ENCODE measurements around the gene TMEM212. TPM values are rescaled to one million over a fixed set of nuclear protein-coding genes. Genes with fewer than 3 reads are reported as not detected.
"Not testable (repeated sequence)": the region's sequence is repeated elsewhere in the genome, so short reads cannot be mapped to it uniquely, and the experiment has no call there.

Gene TMEM212
- total RNA-seq, 1 experiment from 2014 or later = 0.05 TPM

DNA sequence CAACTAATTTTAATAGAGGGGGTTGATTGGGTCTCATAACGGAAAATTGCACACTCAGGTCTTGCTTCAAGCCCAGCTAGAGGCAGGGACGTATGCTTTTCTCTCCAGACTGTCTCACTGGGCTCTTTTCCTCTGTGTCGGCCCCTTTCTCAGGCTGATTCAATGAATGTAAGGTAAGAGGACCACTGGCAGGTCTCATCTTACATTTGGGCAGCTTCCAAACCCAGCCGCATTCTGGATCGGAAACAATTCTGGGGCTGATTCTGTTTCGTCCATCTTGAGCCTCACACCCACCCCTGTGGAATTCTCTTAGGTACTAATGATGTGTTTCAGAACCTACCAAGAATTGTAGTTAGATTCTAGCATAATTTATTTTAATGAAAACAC lies 40.7 kb downstream of the TMEM212 start:
- no peak for DNase-seq (ENCODE audit: low spot score)

GRCh38 chr3:171888466-171888865 lies 45.3 kb downstream of the TMEM212 start:
- no peak for DNase-seq (ENCODE audit: low spot score)

DNA sequence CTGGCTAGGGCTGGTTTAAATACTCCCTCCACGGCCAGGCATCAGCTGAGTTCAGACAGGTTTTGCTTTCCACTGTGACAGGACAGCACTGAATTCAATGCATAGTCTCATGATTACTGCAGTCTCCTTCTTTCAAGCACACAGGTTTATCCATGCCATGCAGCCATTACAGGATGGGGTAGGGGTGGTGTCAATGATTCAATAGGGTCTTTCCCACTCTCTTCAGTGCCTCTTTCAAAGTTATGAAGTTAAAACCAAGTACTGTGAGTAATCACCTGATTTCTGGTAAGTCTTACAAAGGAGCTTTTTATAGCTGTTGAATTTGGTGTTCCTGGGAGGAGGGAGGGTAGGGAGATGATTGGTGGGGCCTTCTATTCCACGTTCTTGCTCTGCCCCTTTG lies 47.2 kb downstream of the TMEM212 start:
- DNase-seq (ENCODE audit: low spot score) = no peak

DNA sequence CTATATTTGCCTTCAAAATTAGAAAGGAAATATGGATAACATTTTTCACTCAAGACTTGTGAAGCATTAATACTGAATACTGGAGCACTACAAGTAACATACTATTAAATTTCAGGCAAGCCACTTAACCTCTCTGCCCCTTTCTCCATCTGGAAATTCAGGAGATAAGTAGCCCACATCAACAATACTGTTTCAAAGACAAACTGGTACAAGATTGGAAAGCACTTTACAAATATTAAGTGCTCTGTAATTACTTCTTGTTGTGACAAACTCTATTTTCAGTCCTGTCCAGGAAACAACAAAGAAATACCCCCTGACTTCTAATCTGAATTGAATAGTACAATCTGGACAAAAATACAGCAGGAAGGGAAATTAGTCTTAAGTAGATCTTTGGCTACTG lies 49.3 kb downstream of the TMEM212 start:
- DNase-seq (ENCODE audit: low spot score) = no peak

- DNase-seq (ENCODE audit: low spot score) = no peak
Measured at GRCh38 chr3:171895291-171895690, 52.1 kb downstream of the TMEM212 start.

GRCh38 chr3:171895900-171896299 lies 52.8 kb downstream of the TMEM212 start:
- DNase-seq (ENCODE audit: low spot score) = no peak

GRCh38 chr3:171896316-171896715 lies 53.2 kb downstream of the TMEM212 start:
- DNase-seq (ENCODE audit: low spot score) = no peak

DNA sequence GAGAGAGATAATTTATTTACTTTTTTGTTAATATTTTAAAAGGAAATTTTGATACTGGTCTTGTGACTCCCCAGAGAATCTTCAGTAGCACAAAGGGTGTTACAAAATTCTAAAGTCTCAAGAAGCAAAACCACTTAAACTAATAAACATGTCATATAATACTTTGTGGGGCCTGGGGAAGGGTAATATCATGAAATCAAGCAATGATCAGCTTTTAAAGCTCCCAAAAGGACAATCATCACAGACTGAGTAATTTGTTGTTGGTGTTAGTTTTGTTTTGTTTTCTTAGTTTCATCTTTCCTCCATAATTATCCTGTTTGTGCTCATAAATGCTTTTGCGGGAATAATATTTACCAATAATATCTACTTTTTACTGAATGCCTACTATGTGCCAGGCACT lies 55.0 kb downstream of the TMEM212 start:
- DNase-seq (ENCODE audit: low spot score) = no peak

DNA sequence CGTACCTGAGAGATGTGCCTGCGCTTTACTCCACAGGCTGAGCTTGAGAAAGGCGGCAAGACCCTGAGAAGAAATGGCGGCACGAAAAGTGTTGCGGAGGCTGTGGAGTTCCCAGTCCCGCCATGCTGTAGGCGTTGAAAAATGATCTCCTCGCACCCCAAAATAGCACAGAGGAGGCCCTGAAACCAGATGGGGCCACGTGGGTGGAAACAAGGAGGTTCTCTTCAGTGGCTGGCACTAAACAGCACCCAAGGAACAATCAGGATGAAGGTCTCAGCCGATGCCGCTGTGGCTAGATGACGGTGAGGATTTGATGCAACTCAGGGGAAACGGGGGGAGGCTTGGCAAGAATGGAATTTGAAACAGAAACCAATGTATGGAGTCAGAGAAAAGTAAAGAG lies 57.3 kb downstream of the TMEM212 start:
- DNase-seq (ENCODE audit: low spot score) = no peak

DNA sequence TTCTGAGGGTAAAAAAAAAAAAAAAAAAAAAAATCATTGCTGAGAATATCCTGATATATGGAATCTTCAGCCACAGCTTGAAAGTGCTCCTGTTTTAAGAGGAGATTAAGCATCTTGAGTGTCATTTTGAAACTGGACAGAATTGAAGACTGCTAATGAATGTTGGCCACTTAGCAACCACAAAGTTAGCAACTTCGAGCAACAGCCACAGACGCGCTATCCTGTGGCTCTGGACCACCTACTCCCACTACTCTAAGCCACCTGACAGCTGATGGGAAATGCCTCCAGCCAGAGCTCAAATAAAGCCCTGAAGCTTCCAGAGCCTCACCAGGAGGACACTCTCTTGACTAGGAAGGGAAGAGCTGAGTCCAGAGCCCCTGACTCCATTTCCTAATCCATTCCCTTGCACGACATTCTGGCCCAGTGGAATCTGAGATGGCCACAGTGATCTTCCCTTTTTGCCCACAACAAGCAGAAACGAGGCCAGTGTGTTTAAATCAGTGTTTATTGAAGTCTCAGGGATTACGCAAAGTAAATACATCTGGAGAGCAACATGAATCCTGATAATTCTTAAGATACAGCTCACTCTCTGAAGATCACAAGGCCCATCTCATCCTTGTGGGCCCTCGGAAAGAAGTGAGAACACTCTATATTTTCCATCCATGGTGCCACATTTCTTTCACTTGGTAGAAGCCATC lies 58.6 kb downstream of the TMEM212 start:
- DNase-seq (ENCODE audit: low spot score) = no peak

DNA sequence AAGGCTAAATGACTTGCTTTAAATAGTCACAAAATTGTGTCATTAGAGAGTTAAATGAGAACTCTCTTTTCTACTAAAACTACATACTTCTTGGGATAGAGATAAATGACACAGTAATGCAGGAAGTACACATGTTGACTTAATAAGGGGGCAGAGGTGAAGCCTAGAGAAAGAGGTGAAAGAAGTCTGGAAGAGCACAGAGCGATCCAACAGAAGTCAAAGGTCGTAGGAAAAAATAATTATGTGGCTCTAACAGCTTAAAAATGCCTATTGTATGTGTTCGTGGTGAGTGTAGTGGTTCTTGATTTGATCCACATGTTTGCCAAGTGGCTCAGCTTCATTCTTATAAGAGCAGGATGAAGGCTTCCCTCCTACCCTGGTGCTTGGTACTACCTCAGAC lies 61.7 kb downstream of the TMEM212 start:
- peak; percentile 18 for DNase-seq (ENCODE audit: low spot score)

DNA sequence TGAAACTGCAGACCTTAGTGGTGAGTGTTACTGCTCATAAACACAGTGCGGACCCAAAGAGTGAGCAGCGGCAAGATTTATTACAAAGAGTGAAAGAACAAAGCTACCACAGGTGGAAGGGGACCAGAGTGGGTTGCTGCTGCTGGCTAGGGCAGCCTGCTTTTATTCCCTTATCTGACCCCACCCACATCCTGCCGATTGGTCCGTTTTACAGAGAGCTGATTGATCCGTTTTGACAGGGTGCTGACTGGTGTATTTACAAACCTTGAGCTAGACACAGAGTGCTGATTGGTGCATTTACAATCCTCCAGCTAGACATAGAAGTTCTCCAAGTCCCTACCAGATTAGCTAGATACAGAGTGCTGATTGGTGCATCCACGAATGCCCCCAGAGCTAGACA lies 63.4 kb downstream of the TMEM212 start:
- not testable (repeated sequence) for DNase-seq (ENCODE audit: low spot score)

DNA sequence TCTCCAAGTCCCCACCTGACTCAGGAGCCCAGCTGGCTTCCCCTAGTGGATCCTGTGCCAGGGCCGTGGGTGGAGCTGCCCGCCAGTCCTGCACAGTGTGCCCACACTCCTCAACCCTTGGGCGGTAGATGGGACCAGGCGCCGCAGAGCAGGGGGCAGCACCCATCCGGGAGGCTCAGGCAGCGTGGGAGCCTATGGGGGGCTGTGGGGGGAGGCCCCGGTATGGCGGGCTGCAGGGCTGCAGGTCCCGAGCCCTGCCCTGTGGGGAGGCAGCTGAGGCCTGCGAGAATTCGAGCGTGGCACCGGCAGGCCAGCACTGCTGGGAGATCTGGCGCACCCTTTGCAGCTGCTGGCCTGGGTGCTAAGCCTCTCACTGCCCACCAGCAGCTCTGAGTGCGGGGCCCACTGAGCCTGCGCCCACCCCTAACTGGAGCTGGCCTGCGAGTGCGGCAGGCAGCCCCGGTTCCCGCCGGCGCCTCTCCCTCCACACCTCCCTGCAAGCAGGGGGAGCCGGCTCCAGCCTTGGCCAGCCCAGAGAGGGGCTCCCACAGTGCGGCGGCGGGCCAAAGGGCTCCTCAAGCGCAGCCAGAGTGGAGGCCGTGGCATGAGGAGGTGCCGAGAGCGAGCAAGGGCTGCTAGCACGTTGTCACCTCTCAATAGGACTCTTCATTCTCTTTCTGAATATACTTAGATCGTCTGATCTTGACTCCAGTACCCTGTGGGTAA lies 64.0 kb downstream of the TMEM212 start:
- DNase-seq (ENCODE audit: low spot score) = no peak

DNA sequence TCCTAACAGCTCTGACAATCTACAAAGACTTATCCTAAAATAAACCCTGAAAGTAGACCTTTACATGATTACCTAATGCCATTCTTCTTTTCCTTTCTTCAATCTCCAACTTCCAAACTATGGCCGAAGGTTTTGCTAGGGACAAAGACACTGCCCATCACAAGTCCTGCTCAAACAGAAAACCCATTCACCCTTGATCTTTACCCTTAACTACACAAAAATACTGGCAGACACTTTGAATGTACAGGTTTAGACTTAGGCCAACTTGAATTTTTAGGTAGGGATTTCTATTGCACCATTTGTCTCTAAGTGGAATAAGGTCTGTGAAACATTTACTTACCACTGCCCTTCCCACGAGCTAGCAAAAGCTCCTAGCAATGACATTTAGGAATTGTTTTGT lies 64.6 kb downstream of the TMEM212 start:
- DNase-seq (ENCODE audit: low spot score) = no peak

DNA sequence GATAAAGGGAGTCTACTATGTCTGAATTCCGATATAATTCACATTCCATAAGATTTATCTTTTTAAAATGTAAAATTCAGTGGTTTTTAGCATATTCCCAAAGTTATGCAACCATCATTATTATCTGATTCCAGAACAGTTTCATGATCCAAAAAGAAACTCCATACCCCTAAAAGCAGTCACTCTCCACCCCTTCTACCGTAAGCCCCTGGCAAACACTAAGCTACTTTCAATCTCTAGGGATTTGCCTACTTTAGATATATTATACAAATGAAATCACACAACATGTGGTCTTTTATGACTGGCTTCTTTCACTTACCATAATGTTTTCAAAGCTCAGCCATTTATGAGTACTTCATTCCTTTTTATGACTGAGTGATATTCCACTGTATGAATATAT lies 65.6 kb downstream of the TMEM212 start:
- no peak for DNase-seq (ENCODE audit: low spot score)

Other genes starting within 250 kb of the TMEM212 start
- gene PLD1, start 32.9 kb upstream of the TMEM212 start, total RNA-seq (2014; rRNA removed; shearing (Covaris generic)) = 17.3 and 17.9 TPM in 2 replicates
- gene FNDC3B, start 196.2 kb downstream of the TMEM212 start, total RNA-seq (2014; rRNA removed; shearing (Covaris generic)) = 46.7 and 47.9 TPM in 2 replicates

Measured in HT-29 (cell line).